HG02798 (cell line): Measurements from ENCODE around the gene PLA2G3.
"Not testable (repeated sequence)": the region's sequence is repeated elsewhere in the genome, so short reads cannot be mapped to it uniquely, and the experiment has no call there.

ENCODE experiments used
- ATAC-seq: cut with Tn5 transposase; IDR thresholded peaks from one replicate; pipeline ENCODE4 v1.9.1; 2021; ENCODE audit warnings: mild to moderate bottlenecking; ENCODE audit not compliant: unreplicated experiment, poor library complexity

The PLA2G3 gene

DNA sequence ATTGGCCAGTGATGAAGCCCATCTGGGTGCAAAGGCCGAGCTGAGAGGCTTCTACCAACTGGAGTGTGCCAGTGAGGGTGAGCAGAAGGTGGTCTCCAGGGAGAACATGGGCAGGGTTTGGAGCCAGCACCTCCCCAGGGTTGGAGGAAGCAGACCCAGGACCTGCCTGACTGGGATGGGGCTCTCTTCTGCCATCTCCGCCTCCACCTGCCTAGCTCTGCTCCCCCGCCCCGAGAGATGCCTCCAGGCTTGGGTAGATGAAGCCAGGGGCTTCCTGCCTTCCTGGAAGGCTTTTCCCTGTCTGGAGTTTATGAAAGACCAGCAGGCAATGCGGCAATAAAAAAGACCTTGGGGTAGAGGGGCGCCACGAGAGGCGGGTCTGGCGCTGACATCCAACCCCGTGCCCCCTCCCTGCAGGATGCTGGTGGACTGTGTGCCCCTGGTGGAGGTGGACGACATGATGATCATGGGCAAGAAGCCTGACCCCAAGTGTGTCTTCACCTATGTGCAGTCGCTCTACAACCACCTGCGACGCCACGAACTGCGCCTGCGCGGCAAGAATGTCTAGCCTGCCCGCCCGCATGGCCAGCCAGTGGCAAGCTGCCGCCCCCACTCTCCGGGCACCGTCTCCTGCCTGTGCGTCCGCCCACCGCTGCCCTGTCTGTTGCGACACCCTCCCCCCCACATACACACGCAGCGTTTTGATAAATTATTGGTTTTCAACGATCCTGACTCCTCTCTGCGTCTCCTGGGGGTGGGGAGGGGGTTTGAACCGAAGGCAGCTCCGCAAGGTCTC is 36.2 kb downstream of the PLA2G3 start:
- no peak for ATAC-seq

DNA sequence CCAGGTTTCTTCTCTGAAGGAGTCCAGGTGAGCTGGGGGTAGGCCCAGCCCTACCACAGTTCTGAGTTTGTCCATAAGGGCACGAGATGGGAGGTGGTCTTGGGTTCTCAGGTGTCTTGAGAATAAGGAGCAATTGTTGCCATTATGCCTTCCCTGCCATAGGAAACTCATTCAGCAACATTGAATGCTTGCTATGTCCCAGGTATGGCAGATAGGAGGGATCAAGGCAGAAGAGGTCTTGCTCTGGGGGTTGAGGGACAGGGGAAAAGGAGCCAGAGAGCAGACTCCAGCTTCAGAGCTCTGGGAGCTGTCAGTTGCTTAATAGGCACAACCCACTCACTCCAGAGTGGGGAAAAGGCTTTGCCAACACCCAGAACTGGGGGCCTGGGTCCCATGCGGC is 37.2 kb downstream of the PLA2G3 start:
- no peak for ATAC-seq

DNA sequence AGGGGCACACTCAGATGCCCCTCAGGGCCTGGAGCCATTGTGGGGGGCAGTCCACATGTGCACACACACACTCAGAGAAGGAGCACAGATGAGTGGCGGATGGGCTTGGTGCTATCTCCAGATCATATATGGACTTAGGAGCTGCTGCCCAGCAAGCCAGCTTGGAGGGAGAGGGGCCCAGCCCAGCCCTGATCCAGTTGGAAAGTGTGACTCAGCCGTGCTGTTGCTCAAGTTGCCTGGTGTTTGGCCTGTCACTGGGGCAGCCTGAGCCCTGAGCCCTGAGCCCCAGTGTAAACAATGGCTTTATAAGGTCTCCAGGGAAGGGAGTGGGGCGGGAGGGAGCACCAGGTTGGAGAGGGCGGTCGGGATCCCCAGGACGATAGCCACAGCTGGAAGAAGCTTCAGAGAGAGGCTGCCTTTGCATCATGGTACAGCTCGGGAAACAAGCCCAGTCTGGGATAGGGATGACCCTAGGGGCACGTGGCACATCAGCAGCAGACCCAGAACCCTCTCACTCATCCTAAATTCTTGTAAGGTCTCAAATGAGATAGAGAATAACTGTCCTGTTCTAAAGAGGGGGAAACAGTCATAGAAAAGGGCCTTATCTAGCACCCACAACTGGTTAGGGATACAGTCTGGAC is 37.7 kb downstream of the PLA2G3 start:
- ATAC-seq: no peak

DNA sequence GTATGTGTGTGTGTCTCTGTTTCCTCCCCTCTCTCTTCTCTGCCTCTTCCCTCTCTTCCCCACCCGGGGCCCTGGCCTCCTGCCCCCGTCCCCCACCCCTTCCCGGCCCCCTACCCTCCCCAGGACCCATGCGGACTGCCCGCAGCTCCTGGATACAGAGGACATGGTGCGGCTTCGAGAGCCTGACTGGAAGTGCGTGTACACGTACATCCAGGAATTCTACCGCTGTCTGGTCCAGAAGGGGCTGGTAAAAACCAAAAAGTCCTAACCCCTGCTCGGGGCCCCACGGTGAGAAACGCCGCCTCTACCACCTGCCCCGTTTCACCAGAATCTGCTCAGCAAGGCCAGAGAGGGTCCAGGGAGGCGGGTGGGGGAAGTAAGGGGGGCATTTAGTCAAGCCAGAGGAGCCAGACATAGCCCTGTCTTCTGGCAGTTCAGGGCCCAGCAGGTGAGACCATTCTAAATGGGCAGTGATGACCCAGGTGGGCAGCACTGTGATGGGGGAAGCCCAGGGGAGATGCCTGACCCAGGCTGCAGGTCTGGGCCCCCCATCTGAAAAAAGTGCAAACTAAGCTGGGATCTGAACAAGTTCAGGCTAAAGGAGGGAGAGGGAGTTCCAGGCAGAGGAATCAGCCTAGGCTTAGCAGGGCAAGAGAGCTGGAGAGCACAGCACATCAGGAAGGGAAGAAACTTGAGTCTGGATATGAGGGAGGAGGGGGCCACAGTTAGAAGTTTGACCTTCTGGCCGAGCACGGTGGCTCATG is 39.4 kb downstream of the PLA2G3 start:
- ATAC-seq: no peak

DNA sequence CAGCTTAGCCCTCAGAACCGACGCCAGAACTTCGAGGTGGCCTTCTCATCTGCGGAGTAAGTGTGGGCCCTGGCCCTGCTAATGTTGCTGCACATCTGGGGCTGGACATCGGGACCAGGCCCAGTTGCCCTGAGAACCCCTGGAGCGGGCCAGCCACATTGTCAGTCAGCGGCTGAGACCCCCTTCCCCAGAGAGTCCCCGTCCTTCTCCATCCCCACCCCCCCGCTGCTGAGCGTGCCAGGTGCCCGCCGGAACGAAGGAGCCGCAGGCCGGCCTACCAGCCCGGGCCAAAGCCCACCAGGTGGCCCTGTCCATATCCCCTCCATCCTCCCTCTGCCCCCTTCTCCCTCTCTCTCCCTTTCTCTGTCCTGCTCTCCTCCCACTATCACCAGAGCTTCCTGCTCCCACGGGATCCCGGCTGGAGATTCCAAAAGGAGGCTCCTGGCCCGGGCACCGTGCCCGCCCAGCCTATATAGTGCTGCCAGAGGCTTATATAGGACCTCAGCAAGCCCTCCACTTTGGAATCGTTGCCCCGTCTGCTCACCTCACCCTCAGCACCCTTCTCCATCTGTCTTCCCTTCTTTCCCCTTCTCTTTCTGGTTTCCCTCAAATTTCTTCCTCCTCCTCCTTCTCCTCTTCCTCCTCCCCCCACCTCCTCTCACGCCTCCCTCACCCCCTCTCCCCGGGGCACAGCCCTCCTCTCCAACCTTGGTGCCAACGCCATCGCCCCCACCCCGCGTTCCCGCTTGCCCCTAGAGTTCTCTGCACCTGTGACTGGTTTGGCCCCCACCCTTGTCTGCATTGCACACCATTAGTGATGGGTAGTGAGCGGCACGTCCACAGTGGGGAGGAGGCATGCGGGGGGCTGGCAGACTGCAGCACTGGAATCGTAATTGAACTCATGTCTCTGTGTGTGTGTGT is 40.2 kb downstream of the PLA2G3 start:
- ATAC-seq: no peak

DNA sequence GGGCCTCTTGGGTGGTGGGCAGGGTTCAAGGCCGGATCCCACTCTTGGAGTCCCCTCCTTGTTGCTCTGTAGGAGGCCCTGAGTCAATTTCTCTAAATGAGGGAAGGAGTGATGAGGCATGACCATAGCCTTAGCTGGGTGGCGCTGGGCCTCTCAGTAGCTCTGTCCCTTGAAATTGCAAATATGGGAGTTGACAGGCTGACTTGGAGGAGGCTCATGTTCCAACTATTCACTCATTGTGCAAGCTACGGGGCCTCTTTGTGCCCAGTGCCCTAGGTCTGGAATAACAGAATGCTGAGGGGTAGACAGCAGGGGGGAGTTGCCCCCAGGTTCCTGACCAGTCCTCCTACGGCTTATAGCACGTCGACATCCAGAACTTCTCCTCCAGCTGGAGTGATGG is 40.9 kb downstream of the PLA2G3 start:
- ATAC-seq: no peak

DNA sequence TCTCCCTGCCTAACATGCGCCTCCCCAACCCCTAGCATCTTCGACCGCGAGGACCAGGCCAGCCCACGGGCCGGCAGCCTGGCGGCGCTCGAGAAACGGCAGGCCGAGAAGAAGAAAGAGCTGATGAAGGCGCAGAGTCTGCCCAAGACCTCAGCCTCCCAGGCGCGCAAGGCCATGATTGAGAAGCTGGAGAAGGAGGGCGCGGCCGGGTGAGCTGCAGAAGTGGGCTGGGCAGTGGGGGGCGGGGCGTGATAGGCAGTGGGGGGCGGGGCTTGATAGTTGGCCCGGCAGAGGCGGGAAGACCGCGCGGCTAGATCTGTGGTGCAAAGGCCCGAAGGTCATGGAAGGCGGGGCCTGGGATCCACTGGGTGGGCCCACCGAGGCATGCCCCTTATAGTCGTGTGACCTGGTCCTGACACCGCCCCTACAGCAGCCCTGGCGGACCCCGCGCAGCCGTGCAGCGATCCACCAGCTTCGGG is 41.6 kb downstream of the PLA2G3 start:
- no peak for ATAC-seq

DNA sequence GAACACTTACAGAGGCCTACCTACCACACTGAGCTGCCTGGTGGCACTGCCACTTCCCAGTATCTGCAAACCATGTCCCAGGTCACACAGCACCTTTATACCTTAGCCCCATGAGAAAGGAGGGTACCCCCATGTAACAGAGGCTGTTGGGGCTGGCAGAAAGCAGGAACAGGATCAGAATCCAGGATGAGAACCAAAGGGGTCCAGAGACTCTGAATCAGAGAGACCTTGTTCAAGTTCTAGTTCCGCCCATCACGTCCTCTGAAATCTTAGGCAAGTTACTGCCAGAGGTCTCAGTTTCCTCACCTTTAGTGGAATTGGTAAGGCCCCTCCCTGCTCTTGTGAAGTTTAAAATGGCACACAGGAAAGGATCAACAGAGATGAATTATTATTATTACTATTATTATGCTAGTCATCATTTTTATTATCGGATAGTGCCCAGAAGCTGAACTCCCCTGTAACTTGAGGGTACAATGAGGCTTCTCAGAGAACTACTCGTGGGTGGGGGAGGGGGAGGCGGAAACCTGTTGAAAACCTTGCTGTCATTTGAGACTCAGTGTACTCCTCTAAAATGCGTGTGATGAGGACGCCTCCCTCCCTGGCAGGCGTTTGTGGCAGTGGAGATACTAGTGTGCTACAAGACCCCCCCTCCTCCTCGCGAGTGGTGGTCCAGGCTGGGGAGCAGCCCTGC is 42.2 kb downstream of the PLA2G3 start:
- no peak for ATAC-seq

DNA sequence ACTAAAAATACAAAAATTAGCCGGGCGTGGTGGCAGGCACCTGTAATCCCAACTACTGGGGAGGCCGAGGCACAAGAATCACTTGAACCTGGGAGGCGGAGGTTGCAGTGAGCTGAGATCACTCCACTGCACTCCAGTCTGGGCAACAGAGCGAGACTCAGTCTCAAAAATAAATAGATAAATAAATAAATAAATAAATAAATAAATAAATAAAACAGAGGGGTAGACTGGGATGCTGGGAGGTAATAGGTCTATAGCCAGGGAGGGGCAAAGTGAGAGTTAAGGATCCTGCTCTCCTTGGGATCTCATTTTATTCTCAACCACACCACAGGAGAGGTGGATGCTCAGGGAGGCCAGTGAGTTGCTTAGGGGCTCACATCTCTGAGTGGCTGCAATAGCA is 42.8 kb downstream of the PLA2G3 start:
- not testable (repeated sequence) for ATAC-seq

DNA sequence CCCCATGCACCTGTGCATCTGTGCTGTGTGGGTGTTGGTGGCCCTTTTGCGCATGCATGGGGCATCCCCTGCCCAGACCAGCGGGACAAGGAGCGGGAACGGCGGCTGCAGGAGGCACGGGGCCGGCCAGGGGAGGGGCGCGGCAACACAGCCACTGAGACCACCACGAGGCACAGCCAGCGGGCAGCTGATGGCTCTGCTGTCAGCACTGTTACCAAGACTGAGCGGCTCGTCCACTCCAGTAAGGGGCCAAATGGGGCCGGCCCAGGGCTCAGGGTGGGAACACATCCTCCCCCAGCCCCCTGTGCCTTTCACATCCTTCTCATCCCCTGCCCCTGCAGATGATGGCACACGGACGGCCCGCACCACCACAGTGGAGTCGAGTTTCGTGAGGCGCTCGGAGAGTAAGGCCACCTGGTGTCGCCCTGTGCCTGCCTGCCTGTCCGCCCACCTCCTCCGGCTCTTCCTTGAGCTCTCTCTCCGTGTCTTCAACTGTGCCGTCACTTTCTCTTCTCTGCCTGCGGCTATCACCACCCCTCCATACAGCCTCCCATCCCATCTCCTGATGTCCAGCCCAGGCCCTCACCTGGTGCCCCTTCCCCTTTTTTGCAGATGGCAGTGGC is 43.5 kb downstream of the PLA2G3 start:
- ATAC-seq: no peak

DNA sequence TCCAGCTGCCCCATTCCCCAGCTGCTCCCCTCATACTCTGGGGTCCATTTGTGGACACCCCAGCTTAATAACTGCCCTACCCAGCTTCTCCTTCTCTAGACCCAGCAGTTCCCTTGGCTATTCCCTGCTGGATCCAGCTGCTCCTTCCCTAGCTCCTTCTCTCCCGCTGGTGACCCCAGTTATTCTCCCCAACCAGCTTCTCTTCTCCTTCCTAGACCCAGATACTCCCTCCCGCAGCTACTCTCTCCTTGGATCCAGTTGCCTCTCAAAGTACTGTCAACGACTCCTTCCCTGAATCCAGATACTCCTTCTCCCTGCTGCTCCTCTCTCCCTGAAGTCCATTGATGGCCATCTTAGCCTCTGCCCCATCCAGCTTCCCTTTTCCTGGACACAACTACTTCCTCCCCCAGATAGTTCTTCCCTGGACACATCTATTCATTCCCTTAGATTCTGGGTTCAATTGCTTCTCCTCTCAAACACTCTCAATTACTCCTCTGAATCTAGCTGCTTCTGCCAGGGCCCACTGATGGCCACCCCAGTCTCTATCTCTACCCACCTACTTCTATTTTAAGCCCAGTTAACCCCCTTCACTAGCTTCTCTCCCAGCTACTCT is 44.6 kb downstream of the PLA2G3 start:
- no peak for ATAC-seq

DNA sequence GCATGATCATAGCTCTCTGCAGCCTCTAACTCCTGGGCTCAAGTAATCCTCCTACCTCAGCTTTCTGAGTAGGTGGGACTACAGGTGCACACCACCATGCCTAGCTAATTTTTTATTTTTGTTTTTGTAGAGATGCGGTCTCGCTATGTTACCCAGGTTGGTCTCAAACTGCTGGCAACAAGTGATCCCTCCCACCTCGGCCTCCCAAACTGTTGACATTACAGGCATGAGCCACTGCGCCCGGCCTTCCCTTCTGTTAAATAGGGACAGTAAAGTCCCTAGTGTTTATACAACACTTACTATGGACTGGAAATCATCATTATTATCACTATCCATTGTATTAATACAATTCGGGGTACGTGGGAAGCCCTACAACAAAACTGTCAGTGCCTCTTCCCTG is 45.6 kb downstream of the PLA2G3 start:
- ATAC-seq: no peak

DNA sequence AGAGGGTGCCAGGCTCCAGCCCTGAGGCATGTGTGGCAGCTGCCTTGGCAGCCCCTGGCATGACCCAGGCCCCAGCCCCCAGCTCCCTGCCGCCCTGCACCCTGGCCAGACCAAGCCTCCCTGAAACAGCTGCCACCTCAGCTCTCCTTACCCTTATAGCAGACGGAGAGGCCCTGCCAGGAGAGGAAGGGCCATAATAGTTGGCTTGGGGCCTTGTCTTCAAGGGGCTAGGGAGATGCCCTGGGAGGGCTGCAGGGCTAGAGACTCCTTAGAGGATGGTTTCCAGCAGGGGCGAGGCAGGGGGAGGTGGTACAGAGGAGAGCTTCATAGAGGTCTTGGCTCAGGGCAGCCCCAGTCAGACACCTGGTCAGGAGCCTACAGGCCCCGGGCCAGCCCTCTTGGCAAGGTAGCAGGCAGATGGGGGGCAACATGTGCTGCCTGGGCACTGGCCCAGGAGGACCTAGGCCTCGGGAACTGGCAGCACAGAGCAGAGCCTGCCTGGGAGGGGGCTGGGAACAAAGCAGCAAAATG is 46.2 kb downstream of the PLA2G3 start:
- ATAC-seq: no peak

DNA sequence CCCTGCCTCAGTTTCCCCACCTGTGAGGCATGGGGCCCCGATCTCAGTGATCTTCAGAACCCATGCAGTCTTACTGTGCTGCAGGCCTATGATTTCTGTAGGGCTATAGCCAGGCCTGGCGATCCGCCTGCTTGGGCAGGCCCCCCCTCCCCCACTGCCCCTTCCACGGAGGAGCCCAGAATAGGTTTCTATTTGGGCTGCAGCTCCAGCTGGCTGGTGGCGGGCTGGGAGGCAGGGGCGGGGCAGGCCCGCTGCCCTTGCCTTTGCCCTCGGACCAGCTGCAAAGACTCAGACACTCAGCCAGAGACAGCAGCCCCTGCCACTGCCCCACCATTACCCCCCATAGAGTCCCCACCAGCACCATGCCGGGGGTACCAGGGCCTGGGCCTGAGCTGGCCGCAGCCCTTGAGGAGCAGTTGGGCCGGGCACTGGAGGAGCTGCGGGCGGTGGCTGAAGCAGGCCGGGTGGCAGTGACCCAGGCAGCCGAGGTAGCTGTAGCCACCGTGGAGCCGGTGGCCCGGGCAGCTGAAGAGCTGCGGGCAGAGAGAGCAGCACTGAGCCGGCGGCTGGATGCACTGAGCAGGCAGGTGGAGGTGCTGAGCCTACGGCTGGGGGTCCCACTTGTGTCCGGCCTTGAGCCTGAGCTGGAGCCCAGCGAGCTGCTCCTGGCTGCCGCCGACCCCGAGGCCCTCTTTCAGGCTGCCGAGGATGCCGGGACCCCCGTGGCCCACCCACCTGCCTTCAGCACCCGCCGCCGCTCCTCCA is 47.0 kb downstream of the PLA2G3 start:
- no peak for ATAC-seq

DNA sequence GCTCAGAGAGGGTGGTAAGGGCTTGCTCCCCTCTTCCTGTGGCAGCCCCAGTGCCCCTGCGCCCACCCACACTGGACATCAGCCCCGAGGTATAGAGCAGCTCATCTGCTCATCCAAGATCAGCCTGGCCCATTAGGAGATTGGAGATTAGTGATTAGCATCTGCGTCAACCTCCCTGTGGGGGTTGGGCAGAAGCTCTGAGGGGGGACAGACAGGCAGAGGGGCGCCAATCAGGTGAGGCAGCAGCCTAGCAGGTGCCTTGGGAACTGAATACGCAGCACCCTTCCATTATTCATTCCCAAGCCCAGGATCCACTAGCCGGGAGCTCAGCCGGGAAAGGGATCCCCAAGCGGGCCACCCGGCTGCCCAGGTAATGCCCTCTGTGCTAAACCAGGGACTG is 48.1 kb downstream of the PLA2G3 start:
- ATAC-seq: no peak

DNA sequence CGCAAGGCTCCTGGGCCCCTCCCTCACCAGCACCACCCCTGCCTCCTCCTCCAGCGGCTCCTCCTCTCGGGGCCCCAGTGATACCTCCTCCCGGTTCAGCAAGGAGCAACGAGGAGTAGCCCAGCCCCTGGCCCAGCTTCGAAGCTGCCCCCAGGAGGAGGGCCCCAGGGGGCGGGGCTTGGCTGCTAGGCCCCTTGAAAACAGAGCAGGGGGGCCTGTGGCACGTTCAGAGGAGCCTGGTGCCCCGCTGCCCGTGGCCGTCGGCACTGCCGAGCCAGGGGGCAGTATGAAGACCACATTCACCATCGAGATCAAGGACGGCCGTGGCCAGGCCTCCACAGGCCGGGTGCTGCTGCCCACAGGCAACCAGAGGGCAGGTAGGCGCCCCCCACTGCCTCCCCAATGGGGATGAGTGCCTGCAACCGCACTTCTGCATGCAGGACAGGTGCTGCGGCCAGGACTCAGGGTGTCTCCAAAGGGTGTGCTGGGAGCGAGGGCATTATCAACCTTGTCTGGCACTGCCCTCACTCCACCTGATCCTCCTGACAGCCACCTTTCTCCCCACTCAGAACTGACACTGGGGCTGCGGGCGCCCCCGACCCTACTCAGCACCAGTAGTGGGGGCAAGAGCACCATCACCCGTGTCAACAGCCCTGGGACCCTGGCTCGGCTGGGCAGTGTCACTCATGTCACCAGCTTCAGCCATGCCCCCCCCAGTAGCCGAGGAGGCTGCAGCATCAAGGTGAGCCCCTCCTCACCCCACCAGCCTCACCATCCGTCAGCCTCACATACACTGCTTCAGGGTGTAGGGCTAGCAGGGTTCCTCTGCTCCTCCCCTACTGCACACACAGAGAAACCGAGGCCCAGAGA is 49.0 kb downstream of the PLA2G3 start:
- ATAC-seq: no peak
